ENCODE measurements around the gene ARHGAP44. TPM values are rescaled to one million over a fixed set of nuclear protein-coding genes. Genes with fewer than 3 reads are reported as not detected.

The ARHGAP44 gene
- total and polyA plus RNA-seq, 2 of the 8 experiments (the other 6 are each of a cell fraction or from before 2014, with no cell fraction given): 6.2 to 22.2 TPM

DNA sequence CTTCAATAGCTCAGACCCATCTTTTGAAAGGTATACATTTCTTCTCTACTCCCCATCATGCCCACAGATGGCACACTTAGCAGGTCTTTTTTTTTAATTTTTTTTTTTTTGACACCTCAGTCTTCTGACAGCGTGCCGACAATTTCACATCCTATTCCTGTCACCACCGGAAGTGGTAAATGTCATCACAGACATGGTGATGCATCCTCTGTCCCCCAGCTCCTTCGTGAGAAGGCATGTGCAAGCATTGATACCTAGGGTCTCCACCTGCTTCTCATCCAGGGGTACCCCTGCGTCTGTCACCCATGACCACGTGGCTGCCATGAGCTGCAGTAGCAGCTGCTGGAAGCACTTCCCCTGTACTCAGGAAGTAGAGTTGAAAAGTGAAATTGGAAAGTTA, 192.9 kb downstream of the ARHGAP44 start:
- no peak overlapping the region for H3K23ac ChIP-seq (ENCODE audit: insufficient read length)
- 94% methylated on average over 6 of the region's 6 CpGs; no CpG with 5 or more reads in 1 of the 2 experiments for WGBS, 2 experiments (ENCODE audit: extremely low coverage in 1 of 2, insufficient coverage in 1 of 2, insufficient read length in 1 of 2, insufficient replicate concordance in 2 of 2, low coverage in 1 of 2, low lambda C conversion rate in 2 of 2, missing lambda C conversion rate in 1 of 2)
- H2AK5ac ChIP-seq (ENCODE audit: low read depth, low read length): no peak overlapping the region
- H2BK120ac ChIP-seq (replicated peaks; ENCODE audit: low read depth, low read length): no peak overlapping the region
- no peak overlapping the region for H2BK15ac ChIP-seq (ENCODE audit: low read length)
- no peak overlapping the region for H3K27ac ChIP-seq (ENCODE audit: low read depth, low read length)
- H3K79me2 ChIP-seq (ENCODE audit: control insufficient read depth in 1 of 2, insufficient read depth in 2 of 2, low read length in 2 of 2): no peaks in the 10 kb centered on the region
- no peak overlapping the region for H4K8ac ChIP-seq (ENCODE audit: extremely low read depth, insufficient read depth, low read length)
- no peak overlapping the region for H3K56ac ChIP-seq (replicated peaks; ENCODE audit: insufficient read length, low read depth, low read length)
- no peak overlapping the region for H3K14ac ChIP-seq (ENCODE audit: insufficient read length)
- no peak for TF ChIP-seq MAFK (IDR thresholded peaks at IDR 0.05; ENCODE audit: low read depth, low read length)
- TF ChIP-seq, protein P1, sequence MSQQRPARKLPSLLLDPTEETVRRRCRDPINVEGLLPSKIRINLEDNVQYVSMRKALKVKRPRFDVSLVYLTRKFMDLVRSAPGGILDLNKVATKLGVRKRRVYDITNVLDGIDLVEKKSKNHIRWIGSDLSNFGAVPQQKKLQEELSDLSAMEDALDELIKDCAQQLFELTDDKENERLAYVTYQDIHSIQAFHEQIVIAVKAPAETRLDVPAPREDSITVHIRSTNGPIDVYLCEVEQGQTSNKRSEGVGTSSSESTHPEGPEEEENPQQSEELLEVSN (IDR thresholded peaks at IDR 0.05): no peak
- no peak for TF ChIP-seq TAF1 (IDR thresholded peaks at IDR 0.05; ENCODE audit: low read depth, low read length)
- no peak for TF ChIP-seq KDM1A (IDR thresholded peaks at IDR 0.05; ENCODE audit: borderline replicate concordance, low read length)
- no peak for TF ChIP-seq ASH2L (IDR thresholded peaks at IDR 0.05; ENCODE audit: low read length)
- no peak for TF ChIP-seq SIRT6 (IDR thresholded peaks at IDR 0.05; ENCODE audit: low read length)
- no peak for TF ChIP-seq NRF1 (IDR thresholded peaks at IDR 0.05; ENCODE audit: low read depth, low read length)
- TF ChIP-seq EZH2 (IDR thresholded peaks at IDR 0.05; ENCODE audit: low read depth, low read length, severe bottlenecking): no peak
- TF ChIP-seq RNF2 (IDR thresholded peaks at IDR 0.05; ENCODE audit: borderline replicate concordance, low read depth, low read length, missing control alignments, poor library complexity, severe bottlenecking): no peak
- no peaks in the 10 kb centered on the region for H3K79me1 ChIP-seq (ENCODE audit: low read depth, low read length)
- DNase-seq (ENCODE audit: low read depth in 1 of 2, low spot score in 2 of 2) (no peak), FAIRE-seq (no peak)
- H3K4me2 ChIP-seq (ENCODE audit: insufficient read depth in 1 of 2, low read depth in 2 of 2, low read length in 2 of 2): no peak overlapping the region
- H3K18ac ChIP-seq (ENCODE audit: extremely low read depth, low read length): no peak overlapping the region
- peaks cover 2 to 13% (median 8%) of the 10 kb centered on the region in 4 experiments; a peak in 6 of 7 replicates for H3K4me1 ChIP-seq (replicated peaks in 1 of 4; ENCODE audit: control insufficient read depth in 3 of 4, insufficient read depth in 4 of 4, low read length in 3 of 4)
- peaks cover 0 to 2% of the 10 kb centered on the region in 2 experiments for H4K20me1 ChIP-seq (replicated peaks in 1 of 2; ENCODE audit: control insufficient read depth in 1 of 2, insufficient read depth in 2 of 2, low read length in 2 of 2)
- H4K5ac ChIP-seq (ENCODE audit: insufficient read length, low read depth, low read length): no peak overlapping the region
- no peak overlapping the region for H2BK5ac ChIP-seq (ENCODE audit: low read depth, low read length)
- no peaks in the 10 kb centered on the region for H3K9me3 ChIP-seq (ENCODE audit: insufficient read depth in 2 of 2, low read depth in 1 of 2, low read length in 1 of 2)
- no peak overlapping the region for H2BK12ac ChIP-seq (ENCODE audit: low read depth, low read length)
- H3K23me2 ChIP-seq (ENCODE audit: low read depth, low read length): no peaks in the 10 kb centered on the region
- no peak overlapping the region for H2AFZ ChIP-seq (ENCODE audit: low read length)
- no peak overlapping the region; a peak in 1 of 7 replicates for H3K9ac ChIP-seq (replicated peaks in 1 of 4; ENCODE audit: extremely low read depth in 1 of 4, low read depth in 3 of 4, low read length in 3 of 4)
- CTCF ChIA-PET (ENCODE audit: partially characterized antibody): interaction anchor here (0.8 kb wide), 1 partner anchor 46 kb away, joined by 3 read pairs; no protein-coding TSS in a partner anchor
- no peak overlapping the region for H2BK20ac ChIP-seq (ENCODE audit: low read length)
- POLR2A ChIA-PET (ENCODE audit: partially characterized antibody): no interaction called here
- no peaks in the 10 kb centered on the region; a peak in 1 of 8 replicates for H3K36me3 ChIP-seq (ENCODE audit: control insufficient read depth in 2 of 4, insufficient read depth in 4 of 4, low read length in 3 of 4)
- H3K4ac ChIP-seq (replicated peaks; ENCODE audit: insufficient read length, low read depth, low read length): no peak overlapping the region
- no peaks in the 10 kb centered on the region for H3K27me3 ChIP-seq (replicated peaks in 1 of 4; ENCODE audit: control insufficient read depth in 3 of 4, extremely low read depth in 1 of 4, insufficient read depth in 3 of 4, low read length in 3 of 4)
- H4K91ac ChIP-seq (replicated peaks; ENCODE audit: insufficient read length, low read length): no peak overlapping the region
- H3K4me3 ChIP-seq (ENCODE audit: extremely low read depth in 1 of 4, insufficient read depth in 2 of 4, low read depth in 3 of 4, low read length in 4 of 4): no peak overlapping the region

Measured in H1 (cell line).